Left forelimb (tissue), 1 donor: ENCODE results near the gene TRIM33.
"Not testable (repeated sequence)": the region's sequence is repeated elsewhere in the genome, so short reads cannot be mapped to it uniquely, and the experiment has no call there.

Source experiments
- DNase-seq: peaks from one replicate; pipeline ENCODE4 v3.0.0-alpha.2; 2018; ENCODE audit warnings: low spot score

TRIM33 gene

GRCh38 chr1:114466334-114467014 is 44.5 kb downstream of the TRIM33 start:
- DNase-seq: no peak

- no peak for DNase-seq
Observed at GRCh38 chr1:114462963-114463362, 48.0 kb downstream of the TRIM33 start.

GRCh38 chr1:114462341-114462740 is 48.7 kb downstream of the TRIM33 start:
- DNase-seq: no peak

GRCh38 chr1:114458237-114458777 is 52.7 kb downstream of the TRIM33 start:
- DNase-seq: no peak

- no peak for DNase-seq
Observed at GRCh38 chr1:114457675-114458236, 53.2 kb downstream of the TRIM33 start.

- DNase-seq: no peak
Observed at GRCh38 chr1:114456586-114456985, 54.4 kb downstream of the TRIM33 start.

- no peak for DNase-seq
Observed at GRCh38 chr1:114455102-114455785, 55.8 kb downstream of the TRIM33 start.

- no peak for DNase-seq
Observed at GRCh38 chr1:114454539-114454938, 56.5 kb downstream of the TRIM33 start.

- no peak for DNase-seq
Observed at GRCh38 chr1:114453361-114453784, 57.6 kb downstream of the TRIM33 start.

GRCh38 chr1:114448370-114449036 is 62.5 kb downstream of the TRIM33 start:
- no peak for DNase-seq

- DNase-seq: no peak
Observed at GRCh38 chr1:114446198-114446597, 64.8 kb downstream of the TRIM33 start.

- not testable (repeated sequence) for DNase-seq
Observed at GRCh38 chr1:114443226-114443625, 67.8 kb downstream of the TRIM33 start.

GRCh38 chr1:114441332-114441731 is 69.7 kb downstream of the TRIM33 start:
- DNase-seq: no peak

GRCh38 chr1:114439369-114439768 is 71.6 kb downstream of the TRIM33 start:
- DNase-seq: no peak

- no peak for DNase-seq
Observed at GRCh38 chr1:114437812-114438211, 73.2 kb downstream of the TRIM33 start.

- no peak for DNase-seq
Observed at GRCh38 chr1:114436799-114437198, 74.2 kb downstream of the TRIM33 start.

- DNase-seq: no peak
Observed at GRCh38 chr1:114435088-114435715, 75.8 kb downstream of the TRIM33 start.

GRCh38 chr1:114431026-114431425 is 80.0 kb downstream of the TRIM33 start:
- DNase-seq: no peak

- no peak for DNase-seq
Observed at GRCh38 chr1:114428083-114428754, 82.8 kb downstream of the TRIM33 start.

- no peak for DNase-seq
Observed at GRCh38 chr1:114427612-114428011, 83.4 kb downstream of the TRIM33 start.

GRCh38 chr1:114423455-114423854 is 87.5 kb downstream of the TRIM33 start:
- DNase-seq: no peak
